Endothelial cell of umbilical vein (primary cell): Measurements from ENCODE around the gene HOXA2. TPM values are rescaled to one million over a fixed set of nuclear protein-coding genes. Genes with fewer than 3 reads are reported as not detected.

Experiments
- BruUV-seq: library from RNA; stranded (reverse); fragments of 400-500 nt; replicated peaks from 2 replicates; lab custom pipeline; 2021; lab: Mats Ljungman, UMichigan
- CTCF ChIA-PET: fragments of 300-600, 350-600 bp; sonication (Branson Sonifier 250); formaldehyde crosslinking; loops from one replicate; lab custom pipeline; 2021; ENCODE audit warnings: antibody characterized with exemption, inconsistent platforms; lab: Charles Lee
- POLR2A ChIA-PET: fragments of 300-600, 350-600 bp; sonication (Branson Sonifier 250); formaldehyde crosslinking; loops from one replicate; lab custom pipeline; 2021; ENCODE audit warnings: antibody characterized with exemption, inconsistent platforms; lab: Charles Lee
- DNase-seq: peaks from one replicate; pipeline ENCODE4 v3.0.0-alpha.2; 2011; ENCODE audit warnings: low read depth, low spot score
- FAIRE-seq: peaks from 2 replicates; lab custom pipeline; 2011; peaks lifted over from hg19 to GRCh38; lab: Jason Lieb, UNC
- H2AFZ ChIP-seq: 2 replicates; pipeline ENCODE4 v1.6.0; 2012; ENCODE audit warnings: low read depth, low read length, control low read depth, inconsistent platforms
- H3K27ac ChIP-seq: 2 replicates; pipeline ENCODE4 v1.5.1; 2011; ENCODE audit warnings: low read depth, mild to moderate bottlenecking, control low read depth, low read length, moderate library complexity; ENCODE audit not compliant: insufficient read depth
- H3K27me3 ChIP-seq, 2 experiments: 2 replicates each; pipeline versions ENCODE4 v1.6.0 to v1.6.1; 2011; ENCODE audit warnings: low read length in 2 of 2, mixed read lengths in 1 of 2; ENCODE audit not compliant: control insufficient read depth in 2 of 2, insufficient read depth in 2 of 2
- H3K36me3 ChIP-seq, 2 experiments: 2 replicates in 1 of 2; 3 replicates in 1 of 2; pipeline ENCODE4 v1.5.1; 2011; ENCODE audit warnings: low read length in 2 of 2, mild to moderate bottlenecking in 1 of 2, moderate library complexity in 1 of 2; ENCODE audit not compliant: control insufficient read depth in 2 of 2, insufficient read depth in 2 of 2; ENCODE audit errors: extremely low read depth in 1 of 2
- H3K4me1 ChIP-seq: 3 replicates; pipeline ENCODE4 v1.5.1; 2011; ENCODE audit warnings: mild to moderate bottlenecking, low read length; ENCODE audit not compliant: control insufficient read depth, insufficient read depth; ENCODE audit errors: extremely low read depth
- H3K4me2 ChIP-seq: 2 replicates; pipeline ENCODE4 v1.6.1; 2011; ENCODE audit warnings: low read length, control low read depth, mixed read lengths; ENCODE audit not compliant: insufficient read depth
- H3K4me3 ChIP-seq, 3 experiments: fragments of 200-600 bp in 1 of 3; sonication (generic), shearing (Covaris generic) in 1 of 3; replicated peaks in 1 of 3; 2 replicates each; pipeline ENCODE4 v1.5.1; 2011 to 2016; ENCODE audit warnings: control low read depth in 3 of 3, low read length in 3 of 3, mild to moderate bottlenecking in 2 of 3, inconsistent platforms in 1 of 3, low read depth in 1 of 3, moderate library complexity in 1 of 3; ENCODE audit not compliant: insufficient read depth in 1 of 3
- H3K79me2 ChIP-seq: 2 replicates; pipeline ENCODE4 v1.6.0; 2012; ENCODE audit warnings: low read length, inconsistent platforms; ENCODE audit not compliant: control insufficient read depth, insufficient read depth
- H3K9ac ChIP-seq: replicated peaks from 2 replicates; pipeline ENCODE3; 2011; ENCODE audit warnings: low read length, control low read depth; ENCODE audit not compliant: insufficient read depth; ENCODE audit errors: extremely low read depth
- H3K9me1 ChIP-seq: replicated peaks from 3 replicates; pipeline ENCODE4 v1.6.0; 2011; ENCODE audit warnings: mild to moderate bottlenecking, low read length; ENCODE audit not compliant: control insufficient read depth, insufficient read depth; ENCODE audit errors: extremely low read depth
- H3K9me3 ChIP-seq: replicated peaks from 2 replicates; pipeline ENCODE4 v1.5.1; 2012; ENCODE audit warnings: low read length, inconsistent platforms; ENCODE audit not compliant: control insufficient read depth, insufficient read depth
- H4K20me1 ChIP-seq: replicated peaks from 2 replicates; pipeline ENCODE3; 2011; ENCODE audit warnings: mild to moderate bottlenecking, low read length; ENCODE audit not compliant: control insufficient read depth, insufficient read depth; ENCODE audit errors: extremely low read depth
- CTCF ChIP-seq, 2 donors: IDR thresholded peaks; 1 replicate in 1 of 2; 2 replicates in 1 of 2; pipeline ENCODE4 v1.5.1; 2011; ENCODE audit warnings: low read length in 2 of 2, mild to moderate bottlenecking in 2 of 2, moderate library complexity in 2 of 2, control low read depth in 1 of 2, inconsistent platforms in 1 of 2, low read depth in 1 of 2; ENCODE audit not compliant: insufficient read depth in 1 of 2; ENCODE audit errors: extremely low read depth in 1 of 2
- GATA2 ChIP-seq: IDR thresholded peaks from 2 replicates; pipeline ENCODE4 v1.7.0; 2011; ENCODE audit warnings: low read depth, mild to moderate bottlenecking, moderate library complexity, mixed read lengths, low read length; ENCODE audit not compliant: insufficient read length, insufficient read depth
- MYC ChIP-seq: IDR thresholded peaks from one replicate; pipeline ENCODE4 v1.6.1; 2011; ENCODE audit warnings: mild to moderate bottlenecking, low read depth, low read length
- POLR2A ChIP-seq: IDR thresholded peaks from 2 replicates; pipeline ENCODE4 v1.6.1; 2012; ENCODE audit warnings: low read depth, mild to moderate bottlenecking, control low read depth, low read length
- dilution Hi-C: fragments of 300-500 bp; cut with MboI; formaldehyde crosslinking; loops from one replicate; pipeline ENCODE4 v1.15.0; 2019; ENCODE audit warnings: low sequenced_read_pairs; ENCODE audit not compliant: extremely low pct_ligation_motif_present
- intact Hi-C: fragments of 100-400 bp; cut with micrococcal nuclease; formaldehyde crosslinking; loops from one replicate; pipeline ENCODE4 v1.10.0; 2022
- polyA plus RNA-seq, 4 experiments: library from polyadenylated mRNA; depleted of rRNA in 3 of 4; stranded (reverse) in 3 of 4; unstranded in 1 of 4; fragments of >200 nt; gene quantifications; 2 replicates each; pipeline versions ENCODE4 v1.2.1 to v1.2.3, GENCODE V29; 2011 to 2012; ENCODE audit warnings: missing spikeins in 1 of 4
- total RNA-seq: library from RNA; stranded (reverse); gene quantifications from 2 replicates; pipeline ENCODE4 v1.2.3, GENCODE V29; 2021

The HOXA2 gene
- total and polyA plus RNA-seq, 2 donors (not counting 3 experiments of a cell fraction or from before 2014, with no cell fraction given), result 1.6 to 2.3 TPM

GRCh38 chr7:27116031-27116961 is 13.8 kb upstream of the HOXA2 start:
- H3K4me2 ChIP-seq, result peak overlapping the region; percentile 97
- H4K20me1 ChIP-seq, result no peaks in the 10 kb centered on the region
- no peaks in the 10 kb centered on the region for H3K36me3 ChIP-seq
- H3K4me1 ChIP-seq, result peaks cover 76% of the 10 kb centered on the region
- intact Hi-C loops (loop anchor here (10.0 kb wide), 1 partner anchor 961 kb away; the partner anchor contains the start of gene NFE2L3), dilution Hi-C loops (no loop called here)
- peaks cover 90% of the 10 kb centered on the region for H3K79me2 ChIP-seq
- no peaks in the 10 kb centered on the region for H3K27me3 ChIP-seq
- H3K9me3 ChIP-seq, result no peaks in the 10 kb centered on the region
- TF ChIP-seq CTCF (IDR thresholded peaks at IDR 0.05; ENCODE audit: extremely low read depth in 1 of 2, insufficient read depth in 1 of 2, low read depth in 1 of 2, low read length in 2 of 2), result no peak
- TF ChIP-seq MYC, result no peak
- TF ChIP-seq GATA2, result no peak
- peak; percentile 14 for TF ChIP-seq POLR2A
- peak overlapping the region; percentile 97 for H3K9ac ChIP-seq
- H2AFZ ChIP-seq, result no peak overlapping the region
- H3K27ac ChIP-seq, result peak overlapping the region; percentile 96
- H3K9me1 ChIP-seq, result no peaks in the 10 kb centered on the region
- ChIA-PET POLR2A (interaction anchor here (1.5 to 1.6 kb wide), 2 partner anchors 18 to 34 kb away, joined by 3 to 4 read pairs; no protein-coding TSS in a partner anchor), CTCF (interaction anchor here (0.8 to 9.1 kb wide), 17 partner anchors 10 to 434 kb away, joined by 3 to 70 read pairs (median 4); partner anchors contain the start of genes HOXA1, HOXA3 and HOXA5)
- DNase-seq (peak; percentile 72), FAIRE-seq (no peak)
- H3K4me3 ChIP-seq, result peak overlapping the region; percentile 50 to 91 (median 91)
- BruUV-seq, result no TSS peak
